H9 (cell line): ENCODE results near the gene FAM184A. TPM values are rescaled to one million over a fixed set of nuclear protein-coding genes. Genes with fewer than 3 reads are reported as not detected.

Experiments used
- DNase-seq: peaks from one replicate; pipeline ENCODE4 v3.0.0-alpha.2; 2017
- H2AFZ ChIP-seq: one replicate; pipeline ENCODE4 v1.6.1; 2013; ENCODE audit warnings: mild to moderate bottlenecking, low read length, control low read depth, moderate library complexity
- H2AK5ac ChIP-seq: 2 replicates; pipeline ENCODE4 v1.6.1; 2013; ENCODE audit warnings: low read length, control low read depth, mixed read lengths; ENCODE audit not compliant: insufficient read length
- H2BK120ac ChIP-seq: one replicate; pipeline ENCODE4 v1.6.1; 2013; ENCODE audit warnings: low read depth, mild to moderate bottlenecking, low read length, control low read depth, inconsistent platforms; ENCODE audit not compliant: poor library complexity, severe bottlenecking
- H2BK12ac ChIP-seq: 2 replicates; pipeline ENCODE4 v1.6.1; 2013; ENCODE audit warnings: low read length, control low read depth, mixed read lengths, low read depth; ENCODE audit not compliant: insufficient read length
- H2BK15ac ChIP-seq: 2 replicates; pipeline ENCODE4 v1.6.1; 2013; ENCODE audit warnings: low read depth, low read length, control low read depth
- H2BK20ac ChIP-seq: one replicate; pipeline ENCODE4 v1.6.1; 2013; ENCODE audit warnings: low read depth, mild to moderate bottlenecking, low read length, control low read depth, inconsistent platforms; ENCODE audit not compliant: poor library complexity, severe bottlenecking
- H2BK5ac ChIP-seq: 2 replicates; pipeline ENCODE4 v1.6.1; 2013; ENCODE audit warnings: low read length, control low read depth, mixed read lengths; ENCODE audit not compliant: insufficient read length
- H3K14ac ChIP-seq: 2 replicates; pipeline ENCODE4 v1.6.1; 2013; ENCODE audit warnings: low read length, control low read depth; ENCODE audit not compliant: insufficient read depth
- H3K18ac ChIP-seq: 2 replicates; pipeline ENCODE4 v1.6.1; 2013; ENCODE audit warnings: low read depth, mild to moderate bottlenecking, mixed read lengths, low read length, control low read depth; ENCODE audit not compliant: insufficient read length
- H3K23ac ChIP-seq: 2 replicates; pipeline ENCODE4 v1.6.1; 2013; ENCODE audit warnings: low read length, control low read depth, mixed read lengths, low read depth; ENCODE audit not compliant: insufficient read length
- H3K23me2 ChIP-seq: 2 replicates; pipeline ENCODE4 v1.6.1; 2013; ENCODE audit warnings: low read depth, mild to moderate bottlenecking, mixed read lengths, low read length, control low read depth; ENCODE audit not compliant: insufficient read length, poor library complexity, severe bottlenecking
- H3K27ac ChIP-seq: 2 replicates; pipeline ENCODE4 v1.5.1; 2013; ENCODE audit warnings: low read length, control low read depth, mixed read lengths, low read depth; ENCODE audit not compliant: insufficient read length
- H3K27me3 ChIP-seq: 2 replicates; pipeline ENCODE4 v1.6.1; 2013; ENCODE audit warnings: low read length, control low read depth, inconsistent platforms; ENCODE audit not compliant: insufficient read depth
- H3K4ac ChIP-seq: 2 replicates; pipeline ENCODE4 v1.6.1; 2013; ENCODE audit warnings: low read depth, mild to moderate bottlenecking, control low read depth, inconsistent platforms, low read length, moderate library complexity
- H3K4me1 ChIP-seq: 2 replicates; pipeline ENCODE4 v1.6.1; 2013; ENCODE audit warnings: low read length, control low read depth, inconsistent platforms; ENCODE audit not compliant: insufficient read depth
- H3K4me2 ChIP-seq: 2 replicates; pipeline ENCODE4 v1.6.1; 2013; ENCODE audit warnings: low read length, control low read depth, mixed read lengths; ENCODE audit not compliant: insufficient read length, insufficient read depth
- H3K56ac ChIP-seq: 2 replicates; pipeline ENCODE4 v1.6.1; 2013; ENCODE audit warnings: low read depth, mild to moderate bottlenecking, mixed read lengths, low read length, control low read depth; ENCODE audit not compliant: insufficient read length
- H3K79me1 ChIP-seq: 2 replicates; pipeline ENCODE4 v1.6.1; 2013; ENCODE audit warnings: low read depth, mild to moderate bottlenecking, moderate library complexity, low read length, control low read depth, inconsistent platforms; ENCODE audit not compliant: insufficient read depth, poor library complexity, severe bottlenecking
- H3K79me2 ChIP-seq: 2 replicates; pipeline ENCODE4 v1.6.1; 2013; ENCODE audit warnings: low read length, control low read depth, inconsistent platforms; ENCODE audit not compliant: insufficient read depth
- H3K9ac ChIP-seq: 2 replicates; pipeline ENCODE4 v1.6.1; 2013; ENCODE audit warnings: low read length, control low read depth, mixed read lengths; ENCODE audit not compliant: insufficient read length; ENCODE audit errors: extremely low read depth
- H3K9me3 ChIP-seq: one replicate; pipeline ENCODE4 v1.6.1; 2013; ENCODE audit warnings: low read depth, low read length, inconsistent platforms; ENCODE audit not compliant: control insufficient read depth
- H3T11ph ChIP-seq: one replicate; pipeline ENCODE4 v1.6.1; 2013; ENCODE audit warnings: mild to moderate bottlenecking, low read length, control low read depth, inconsistent platforms
- H4K20me1 ChIP-seq: one replicate; pipeline ENCODE4 v1.6.1; 2013; ENCODE audit not compliant: control insufficient read depth, insufficient read length, insufficient read depth
- H4K5ac ChIP-seq: 2 replicates; pipeline ENCODE4 v1.6.1; 2013; ENCODE audit warnings: low read depth, mild to moderate bottlenecking, mixed read lengths, low read length, control low read depth; ENCODE audit not compliant: insufficient read length
- H4K8ac ChIP-seq: replicated peaks from 2 replicates; pipeline ENCODE4 v1.6.1; 2013; ENCODE audit warnings: low read length, control low read depth, mixed read lengths, low read depth; ENCODE audit not compliant: insufficient read length
- H4K91ac ChIP-seq: 2 replicates; pipeline ENCODE4 v1.6.1; 2013; ENCODE audit warnings: low read depth, mild to moderate bottlenecking, moderate library complexity, mixed read lengths, low read length, control low read depth; ENCODE audit not compliant: insufficient read length
- H3K27ac Mint-ChIP-seq, 3 experiments: 2 replicates in 2 of 3; 3 replicates in 1 of 3; pipeline ENCODE4 v1.8.0; 2020 to 2021; ENCODE audit warnings: mixed read lengths in 3 of 3, mild to moderate bottlenecking in 1 of 3, moderate library complexity in 1 of 3
- H3K27me3 Mint-ChIP-seq: 2 replicates; pipeline ENCODE4 v1.8.0; 2021; ENCODE audit warnings: low read depth, mild to moderate bottlenecking, moderate library complexity, mixed read lengths
- H3K36me3 Mint-ChIP-seq, 3 experiments: 2 replicates in 2 of 3; 3 replicates in 1 of 3; pipeline ENCODE4 v1.8.0; 2020 to 2021; ENCODE audit warnings: low read depth in 3 of 3, mixed read lengths in 3 of 3; ENCODE audit not compliant: insufficient read depth in 1 of 3
- H3K4me1 Mint-ChIP-seq, 2 experiments: 2 replicates each; pipeline ENCODE4 v1.8.0; 2020; ENCODE audit warnings: mixed read lengths in 2 of 2
- H3K4me3 Mint-ChIP-seq, 2 experiments: 2 replicates in 1 of 2; 3 replicates in 1 of 2; pipeline ENCODE4 v1.8.0; 2020 to 2021; ENCODE audit warnings: mild to moderate bottlenecking in 2 of 2, mixed read lengths in 2 of 2, moderate library complexity in 1 of 2
- H3K9me3 Mint-ChIP-seq, 2 experiments: 2 replicates in 1 of 2; 3 replicates in 1 of 2; pipeline ENCODE4 v1.8.0; 2020; ENCODE audit warnings: mild to moderate bottlenecking in 2 of 2, mixed read lengths in 2 of 2, moderate library complexity in 1 of 2
- WGBS: extraction: QIAGEN DNeasy Blood & Tissue Kit; methylation state at CpG from one replicate; pipeline ENCODE4 v1.1.7; 2013; ENCODE audit warnings: missing lambda C conversion rate, low lambda C conversion rate, mixed read lengths; ENCODE audit not compliant: insufficient read length; ENCODE audit errors: extremely low coverage; 5-methylcytosine and 5-hydroxymethylcytosine counted together
- total RNA-seq: library from RNA; stranded (reverse); gene quantifications from 2 replicates; pipeline ENCODE4 v1.2.1, GENCODE V29; 2021
- TF ChIP-seq, protein P1 (sequence below): fragments of 200-600 bp; sonication (generic); conservative IDR thresholded peaks from 3 replicates; pipeline ENCODE4 v1.8.0; 2021; ENCODE audit warnings: antibody characterized with exemption, mild to moderate bottlenecking

FAM184A gene
- total RNA-seq, 1 experiment from 2014 or later, result 11.4 TPM

DNA sequence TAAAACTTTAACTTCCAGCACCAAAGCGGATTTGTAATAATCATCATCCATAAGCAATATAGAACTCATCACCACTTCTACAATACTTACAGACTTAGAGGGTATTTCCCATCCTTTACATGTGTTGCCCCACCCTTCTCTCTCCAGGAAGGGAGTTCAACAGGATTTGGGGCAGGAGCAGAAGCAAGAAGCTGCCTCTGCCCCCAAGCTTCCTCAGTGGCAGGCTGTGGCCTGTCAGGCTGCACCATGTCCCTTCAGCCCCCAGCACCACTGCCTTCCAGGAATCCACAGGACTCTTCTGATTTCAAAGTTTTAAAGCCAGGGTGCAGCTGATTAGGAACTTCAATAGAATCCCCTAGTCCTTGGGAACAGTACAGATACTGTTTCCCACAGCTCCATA lies 106.8 kb downstream of the FAM184A start:
- no peak overlapping the region for H3K4me2 ChIP-seq
- Mint-ChIP-seq H3K4me3 (no peak overlapping the region), H3K9me3 (no peaks in the 10 kb centered on the region), H3K27ac (no peak overlapping the region), H3K27me3 (no peaks in the 10 kb centered on the region), H3K36me3 (peaks cover under 1 to 1% (median 1%) of the 10 kb centered on the region in 3 experiments; a peak in 4 of 7 replicates), H3K4me1 (peaks cover 11 to 12% of the 10 kb centered on the region in 2 experiments)
- no peaks in the 10 kb centered on the region for H3K23me2 ChIP-seq
- no peak overlapping the region for H4K5ac ChIP-seq
- TF ChIP-seq, protein P1, sequence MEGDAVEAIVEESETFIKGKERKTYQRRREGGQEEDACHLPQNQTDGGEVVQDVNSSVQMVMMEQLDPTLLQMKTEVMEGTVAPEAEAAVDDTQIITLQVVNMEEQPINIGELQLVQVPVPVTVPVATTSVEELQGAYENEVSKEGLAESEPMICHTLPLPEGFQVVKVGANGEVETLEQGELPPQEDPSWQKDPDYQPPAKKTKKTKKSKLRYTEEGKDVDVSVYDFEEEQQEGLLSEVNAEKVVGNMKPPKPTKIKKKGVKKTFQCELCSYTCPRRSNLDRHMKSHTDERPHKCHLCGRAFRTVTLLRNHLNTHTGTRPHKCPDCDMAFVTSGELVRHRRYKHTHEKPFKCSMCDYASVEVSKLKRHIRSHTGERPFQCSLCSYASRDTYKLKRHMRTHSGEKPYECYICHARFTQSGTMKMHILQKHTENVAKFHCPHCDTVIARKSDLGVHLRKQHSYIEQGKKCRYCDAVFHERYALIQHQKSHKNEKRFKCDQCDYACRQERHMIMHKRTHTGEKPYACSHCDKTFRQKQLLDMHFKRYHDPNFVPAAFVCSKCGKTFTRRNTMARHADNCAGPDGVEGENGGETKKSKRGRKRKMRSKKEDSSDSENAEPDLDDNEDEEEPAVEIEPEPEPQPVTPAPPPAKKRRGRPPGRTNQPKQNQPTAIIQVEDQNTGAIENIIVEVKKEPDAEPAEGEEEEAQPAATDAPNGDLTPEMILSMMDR, result no peak
- H3K18ac ChIP-seq, result no peak overlapping the region
- H2BK120ac ChIP-seq, result no peak overlapping the region
- no peak overlapping the region for H4K8ac ChIP-seq
- H2BK5ac ChIP-seq, result no peak overlapping the region
- H4K20me1 ChIP-seq, result no peaks in the 10 kb centered on the region
- no peak overlapping the region for H3K4ac ChIP-seq
- H2BK20ac ChIP-seq, result no peak overlapping the region
- H3K56ac ChIP-seq, result no peak overlapping the region
- no peak for DNase-seq
- H3K79me1 ChIP-seq, result no peaks in the 10 kb centered on the region
- no peak overlapping the region for H2BK12ac ChIP-seq
- H3K14ac ChIP-seq, result no peak overlapping the region
- H3K9me3 ChIP-seq, result no peaks in the 10 kb centered on the region
- H4K91ac ChIP-seq, result no peak overlapping the region
- H3K79me2 ChIP-seq, result no peaks in the 10 kb centered on the region
- H3T11ph ChIP-seq, result no peak overlapping the region
- H3K4me1 ChIP-seq, result no peaks in the 10 kb centered on the region
- H2AK5ac ChIP-seq, result no peak overlapping the region
- H3K27me3 ChIP-seq, result no peaks in the 10 kb centered on the region
- no peak overlapping the region for H2BK15ac ChIP-seq
- WGBS, result no CpG with 5 or more reads among the region's 1 CpG
- H3K23ac ChIP-seq, result no peak overlapping the region
- no peak overlapping the region for H3K27ac ChIP-seq
- H2AFZ ChIP-seq, result no peak overlapping the region
- H3K9ac ChIP-seq, result no peak overlapping the region
